HCT116 (cell line): ENCODE data around the gene SPEF2.

Experiments used
- EZH2phosphoT487 ChIP-seq: fragments of 200-600 bp; IDR thresholded peaks from 2 replicates; pipeline ENCODE4 v1.6.1; 2018; ENCODE audit warnings: antibody characterized with exemption, borderline replicate concordance
- POLR2A ChIP-seq: IDR thresholded peaks from 2 replicates; pipeline ENCODE4 v1.7.0; 2011; ENCODE audit warnings: borderline replicate concordance; ENCODE audit not compliant: insufficient read depth, insufficient read length; ENCODE audit errors: extremely low read depth
- POLR2AphosphoS5 ChIP-seq: IDR thresholded peaks from 2 replicates; pipeline ENCODE4 v1.6.1; 2011; ENCODE audit warnings: mild to moderate bottlenecking, low read depth, low read length, moderate library complexity
- SIN3A ChIP-seq: IDR thresholded peaks from 2 replicates; pipeline ENCODE4 v1.6.1; 2012; ENCODE audit warnings: low read depth
- SP1 ChIP-seq: IDR thresholded peaks from 2 replicates; pipeline ENCODE4 v1.6.1; 2012; ENCODE audit warnings: low read depth
- YY1 ChIP-seq: IDR thresholded peaks from 2 replicates; pipeline ENCODE4 v1.6.1; 2011; ENCODE audit warnings: low read length, low read depth, moderate library complexity, mild to moderate bottlenecking; ENCODE audit not compliant: insufficient replicate concordance; ENCODE audit errors: extremely low read depth
- TF ChIP-seq, protein P1 (sequence below), 3 experiments: fragments of 200-600 bp in 1 of 3; sonication (generic) in 1 of 3; IDR thresholded peaks in 2 of 3; conservative IDR thresholded peaks in 1 of 3; 2 replicates each; pipeline ENCODE4 v1.5.1; 2012 to 2017; ENCODE audit warnings: low read depth in 2 of 3, low read length in 2 of 3, antibody characterized with exemption in 1 of 3, borderline replicate concordance in 1 of 3, control low read depth in 1 of 3, mild to moderate bottlenecking in 1 of 3, mixed read lengths in 1 of 3, mixed run types in 1 of 3, moderate library complexity in 1 of 3; ENCODE audit not compliant: insufficient read depth in 1 of 3
- TF ChIP-seq, protein P2 (sequence below): IDR thresholded peaks from 2 replicates; pipeline ENCODE4 v1.6.1; 2012

DNA sequence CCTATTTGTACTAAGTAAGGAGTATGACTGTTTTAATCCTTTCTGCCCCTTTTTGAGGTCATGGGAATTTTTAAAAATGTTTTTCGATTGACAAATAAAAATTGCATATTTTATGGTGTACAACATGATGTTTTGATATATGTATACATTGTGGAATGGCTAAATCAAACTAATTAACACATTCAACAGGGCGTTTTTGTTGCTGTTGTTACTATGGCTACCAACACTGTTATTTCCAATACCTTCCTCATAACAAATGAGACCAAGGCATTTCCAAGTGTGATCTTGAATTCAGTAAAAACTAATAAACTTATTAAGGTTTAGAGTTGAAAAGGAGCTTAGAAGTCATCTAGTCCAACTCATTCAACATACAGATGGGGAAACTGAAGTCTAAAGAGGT, 30.2 kb upstream of the SPEF2 start:
- no peak for TF ChIP-seq POLR2AphosphoS5
- TF ChIP-seq, protein P1, sequence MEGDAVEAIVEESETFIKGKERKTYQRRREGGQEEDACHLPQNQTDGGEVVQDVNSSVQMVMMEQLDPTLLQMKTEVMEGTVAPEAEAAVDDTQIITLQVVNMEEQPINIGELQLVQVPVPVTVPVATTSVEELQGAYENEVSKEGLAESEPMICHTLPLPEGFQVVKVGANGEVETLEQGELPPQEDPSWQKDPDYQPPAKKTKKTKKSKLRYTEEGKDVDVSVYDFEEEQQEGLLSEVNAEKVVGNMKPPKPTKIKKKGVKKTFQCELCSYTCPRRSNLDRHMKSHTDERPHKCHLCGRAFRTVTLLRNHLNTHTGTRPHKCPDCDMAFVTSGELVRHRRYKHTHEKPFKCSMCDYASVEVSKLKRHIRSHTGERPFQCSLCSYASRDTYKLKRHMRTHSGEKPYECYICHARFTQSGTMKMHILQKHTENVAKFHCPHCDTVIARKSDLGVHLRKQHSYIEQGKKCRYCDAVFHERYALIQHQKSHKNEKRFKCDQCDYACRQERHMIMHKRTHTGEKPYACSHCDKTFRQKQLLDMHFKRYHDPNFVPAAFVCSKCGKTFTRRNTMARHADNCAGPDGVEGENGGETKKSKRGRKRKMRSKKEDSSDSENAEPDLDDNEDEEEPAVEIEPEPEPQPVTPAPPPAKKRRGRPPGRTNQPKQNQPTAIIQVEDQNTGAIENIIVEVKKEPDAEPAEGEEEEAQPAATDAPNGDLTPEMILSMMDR (IDR thresholded peaks at IDR 0.05 in 2 of 3, conservative IDR thresholded peaks at IDR 0.05 in 1 of 3; ENCODE audit: borderline replicate concordance in 1 of 3, insufficient read depth in 1 of 3, low read depth in 2 of 3, low read length in 2 of 3), result no peak
- TF ChIP-seq POLR2A, result no peak
- TF ChIP-seq SP1, result no peak
- no peak for TF ChIP-seq EZH2phosphoT487
- TF ChIP-seq YY1, result no peak
- TF ChIP-seq, protein P2, sequence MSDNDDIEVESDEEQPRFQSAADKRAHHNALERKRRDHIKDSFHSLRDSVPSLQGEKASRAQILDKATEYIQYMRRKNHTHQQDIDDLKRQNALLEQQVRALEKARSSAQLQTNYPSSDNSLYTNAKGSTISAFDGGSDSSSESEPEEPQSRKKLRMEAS, result no peak
- TF ChIP-seq SIN3A, result no peak
